Smooth muscle cell (in vitro differentiated cells): Measurements from ENCODE around the gene DPYSL5. TPM values are rescaled to one million over a fixed set of nuclear protein-coding genes. Genes with fewer than 3 reads are reported as not detected.
A peak's percentile ranks its signal among the peaks of the same experiment; 100 is the strongest.

ENCODE experiments used
- DNase-seq: peaks from one replicate; lab custom pipeline; 2025; ENCODE audit not compliant: unreplicated experiment; lab: John Stamatoyannopoulos, UW
- H2AFZ ChIP-seq: fragments of 200-600 bp; sonication (generic); 2 replicates; pipeline ENCODE4 v1.6.0; 2016; ENCODE audit warnings: antibody characterized with exemption, low read depth, mild to moderate bottlenecking
- H3F3A ChIP-seq: fragments of 200-600 bp; sonication (generic); 2 replicates; pipeline ENCODE4 v1.6.0; 2017; ENCODE audit warnings: antibody characterized with exemption, low read depth
- H3K27ac ChIP-seq: fragments of 200-600 bp; sonication (generic); 2 replicates; pipeline ENCODE4 v1.5.1; 2016; ENCODE audit warnings: low read depth, mild to moderate bottlenecking
- H3K27me3 ChIP-seq: fragments of 200-600 bp; sonication (generic); 2 replicates; pipeline ENCODE4 v1.6.1; 2016; ENCODE audit warnings: low read depth, mild to moderate bottlenecking
- H3K36me3 ChIP-seq: fragments of 200-600 bp; sonication (generic); 2 replicates; pipeline ENCODE4 v1.5.1; 2016; ENCODE audit warnings: low read depth
- H3K4me1 ChIP-seq: fragments of 200-600 bp; sonication (generic); 2 replicates; pipeline ENCODE4 v1.5.1; 2016; ENCODE audit warnings: low read depth
- H3K4me2 ChIP-seq: fragments of 200-600 bp; sonication (generic); 2 replicates; pipeline ENCODE4 v1.6.0; 2016; ENCODE audit warnings: mild to moderate bottlenecking
- H3K4me3 ChIP-seq: fragments of 200-600 bp; sonication (generic); 2 replicates; pipeline ENCODE4 v1.5.1; 2016; ENCODE audit warnings: mild to moderate bottlenecking
- H3K79me2 ChIP-seq: fragments of 200-600 bp; sonication (generic); 2 replicates; pipeline ENCODE4 v1.6.0; 2016; ENCODE audit warnings: low read depth, mild to moderate bottlenecking
- H3K9ac ChIP-seq: fragments of 200-600 bp; sonication (generic); 2 replicates; pipeline ENCODE4 v1.6.0; 2016; ENCODE audit warnings: low read depth
- H3K9me3 ChIP-seq: fragments of 200-600 bp; sonication (generic); replicated peaks from 2 replicates; pipeline ENCODE4 v1.5.1; 2016; ENCODE audit warnings: low read depth
- H4K20me1 ChIP-seq: fragments of 200-600 bp; sonication (generic); 2 replicates; pipeline ENCODE4 v1.6.0; 2016; ENCODE audit warnings: low read depth
- WGBS: methylation state at CpG from one replicate; pipeline ENCODE4 v1.1.7; 2016; ENCODE audit warnings: low lambda C conversion rate; 5-methylcytosine and 5-hydroxymethylcytosine counted together
- polyA plus RNA-seq: library from polyadenylated mRNA; unstranded; fragments of >200 nt; fragmentation: Nextera tagmentation; extraction: Ambion mirVana; gene quantifications from 2 replicates; pipeline ENCODE4 v1.2.1, GENCODE V29; 2016
- total RNA-seq: library from RNA; depleted of rRNA; stranded (reverse); fragments of >200 nt; gene quantifications from 2 replicates; pipeline ENCODE4 v1.2.3, GENCODE V29; 2014
- TF ChIP-seq, protein P1 (sequence below): fragments of 200-600 bp; sonication (generic); IDR thresholded peaks from 2 replicates; pipeline ENCODE4 v1.5.1; 2017; ENCODE audit warnings: borderline replicate concordance, mild to moderate bottlenecking, antibody characterized with exemption; ENCODE audit not compliant: insufficient read depth, poor library complexity, severe bottlenecking

Gene DPYSL5
- total and polyA plus RNA-seq, 2 experiments from 2014 or later, result 0.40 TPM; not detected in 1

DNA sequence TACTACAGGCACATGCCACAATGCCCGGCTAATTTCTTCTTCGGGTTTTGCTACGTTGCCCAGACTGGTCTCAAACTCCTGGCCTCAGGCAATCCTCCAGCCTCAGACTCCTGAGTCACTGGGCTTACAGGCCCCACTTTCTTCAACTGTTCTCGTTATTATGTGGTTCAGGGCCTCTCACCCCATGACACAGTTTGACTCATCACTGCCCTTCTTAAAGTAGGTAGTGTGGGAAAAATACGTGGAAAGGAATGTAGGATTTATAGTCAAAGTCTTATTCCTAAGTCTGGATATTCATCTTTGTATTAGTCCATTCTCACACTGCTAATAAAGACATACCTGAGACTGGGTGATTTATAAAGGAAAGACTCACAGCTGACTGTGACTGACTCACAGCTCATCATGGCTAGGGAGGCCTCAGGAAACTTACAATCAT is 42.7 kb upstream of the DPYSL5 start:
- Histone ChIP-seq H3K79me2 (no peaks in the 10 kb centered on the region), H3F3A (no peaks in the 10 kb centered on the region), H3K4me2 (no peak overlapping the region), H2AFZ (no peak overlapping the region), H4K20me1 (no peaks in the 10 kb centered on the region), H3K4me3 (no peak overlapping the region), H3K9ac (no peak overlapping the region), H3K36me3 (no peaks in the 10 kb centered on the region), H3K9me3 (no peaks in the 10 kb centered on the region), H3K27me3 (no peaks in the 10 kb centered on the region), H3K4me1 (peaks cover 6% of the 10 kb centered on the region), H3K27ac (peak overlapping the region; percentile 70)
- DNase-seq, result no peak
- 16% methylated on average over 5 of the region's 5 CpGs for WGBS
- TF ChIP-seq, protein P1, sequence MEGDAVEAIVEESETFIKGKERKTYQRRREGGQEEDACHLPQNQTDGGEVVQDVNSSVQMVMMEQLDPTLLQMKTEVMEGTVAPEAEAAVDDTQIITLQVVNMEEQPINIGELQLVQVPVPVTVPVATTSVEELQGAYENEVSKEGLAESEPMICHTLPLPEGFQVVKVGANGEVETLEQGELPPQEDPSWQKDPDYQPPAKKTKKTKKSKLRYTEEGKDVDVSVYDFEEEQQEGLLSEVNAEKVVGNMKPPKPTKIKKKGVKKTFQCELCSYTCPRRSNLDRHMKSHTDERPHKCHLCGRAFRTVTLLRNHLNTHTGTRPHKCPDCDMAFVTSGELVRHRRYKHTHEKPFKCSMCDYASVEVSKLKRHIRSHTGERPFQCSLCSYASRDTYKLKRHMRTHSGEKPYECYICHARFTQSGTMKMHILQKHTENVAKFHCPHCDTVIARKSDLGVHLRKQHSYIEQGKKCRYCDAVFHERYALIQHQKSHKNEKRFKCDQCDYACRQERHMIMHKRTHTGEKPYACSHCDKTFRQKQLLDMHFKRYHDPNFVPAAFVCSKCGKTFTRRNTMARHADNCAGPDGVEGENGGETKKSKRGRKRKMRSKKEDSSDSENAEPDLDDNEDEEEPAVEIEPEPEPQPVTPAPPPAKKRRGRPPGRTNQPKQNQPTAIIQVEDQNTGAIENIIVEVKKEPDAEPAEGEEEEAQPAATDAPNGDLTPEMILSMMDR, result no peak

DNA sequence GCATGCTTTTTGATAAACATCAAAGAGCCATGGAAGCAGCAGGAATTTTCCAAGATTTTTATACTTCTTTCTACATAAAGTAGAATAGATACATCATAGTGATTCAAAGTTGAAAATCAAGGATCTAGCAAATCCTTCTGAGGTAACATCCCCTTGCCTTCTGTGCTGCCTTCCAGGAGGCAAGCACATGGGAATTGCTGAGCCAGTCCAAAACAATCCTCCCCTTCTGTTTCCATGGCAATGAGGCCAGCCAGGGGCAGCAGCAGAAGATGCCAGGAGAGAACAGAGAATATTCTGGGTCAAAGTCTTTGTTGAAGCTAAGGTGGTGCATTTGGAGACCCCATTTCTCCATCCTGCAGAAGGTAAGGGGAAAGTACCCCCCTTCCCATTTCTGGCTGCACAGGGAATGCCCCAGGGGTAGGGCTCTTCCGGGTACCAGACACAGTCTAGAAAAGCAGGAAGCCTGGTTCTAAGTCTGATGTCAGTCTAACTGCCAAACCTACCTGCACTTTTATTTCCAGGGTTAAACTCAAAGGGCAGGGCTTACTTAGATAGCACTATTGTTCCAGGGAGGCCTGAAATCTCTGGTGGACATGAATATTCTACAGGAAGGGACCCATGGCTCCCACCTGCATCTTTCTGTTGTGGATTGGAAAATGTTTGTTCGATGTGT is 40.0 kb upstream of the DPYSL5 start:
- no peak overlapping the region for H3K4me3 ChIP-seq

DNA sequence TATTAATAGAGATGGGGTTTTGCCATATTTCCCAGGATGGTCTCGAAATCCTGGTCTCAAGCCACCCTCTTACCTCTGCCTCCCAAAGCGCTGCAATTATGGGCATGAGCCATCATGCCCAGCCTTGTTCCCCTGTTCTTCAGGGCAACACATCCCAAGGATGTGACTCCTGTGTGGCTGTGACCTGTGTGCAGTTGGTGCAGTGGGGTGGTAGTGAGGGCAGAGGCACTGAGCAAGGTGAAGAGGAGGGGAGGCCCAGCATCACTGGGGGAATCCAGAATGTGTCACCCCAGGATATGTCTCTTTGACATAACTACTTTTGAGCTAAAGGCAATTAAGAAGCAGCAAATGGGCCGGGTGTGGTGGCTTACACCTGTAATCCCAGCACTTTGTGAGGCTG is 38.7 kb upstream of the DPYSL5 start:
- Histone ChIP-seq H3K36me3 (no peaks in the 10 kb centered on the region), H2AFZ (no peak overlapping the region), H3K4me2 (no peak overlapping the region), H4K20me1 (no peaks in the 10 kb centered on the region), H3F3A (no peaks in the 10 kb centered on the region), H3K27ac (no peak overlapping the region), H3K9ac (no peak overlapping the region), H3K27me3 (no peaks in the 10 kb centered on the region), H3K4me3 (no peak overlapping the region), H3K79me2 (no peaks in the 10 kb centered on the region), H3K9me3 (no peaks in the 10 kb centered on the region), H3K4me1 (peaks cover 6% of the 10 kb centered on the region)
- DNase-seq, result no peak
- TF ChIP-seq, protein P1, result no peak
- 88% methylated on average over 3 of the region's 3 CpGs for WGBS

More for the DNA sequence above, 40.0 kb upstream of the DPYSL5 start:
- no peak overlapping the region for H2AFZ ChIP-seq
- H3K9me3 ChIP-seq, result no peaks in the 10 kb centered on the region
- no peaks in the 10 kb centered on the region for H3F3A ChIP-seq
- H4K20me1 ChIP-seq, result no peaks in the 10 kb centered on the region
- H3K4me1 ChIP-seq, result peaks cover 6% of the 10 kb centered on the region
- H3K27ac ChIP-seq, result no peak overlapping the region
- WGBS, result 60% methylated on average over 2 of the region's 2 CpGs
- no peaks in the 10 kb centered on the region for H3K27me3 ChIP-seq
- no peaks in the 10 kb centered on the region for H3K79me2 ChIP-seq
- TF ChIP-seq, protein P1, result no peak
- H3K4me2 ChIP-seq, result no peak overlapping the region
- H3K36me3 ChIP-seq, result no peaks in the 10 kb centered on the region
- no peak for DNase-seq
- H3K9ac ChIP-seq, result no peak overlapping the region
